DMS 273 treated with DMSO at 0.1 percent for 48 hours (cell line): ENCODE results near the gene PRPS2.

Experiments
- DNase-seq: peaks from one replicate; lab custom pipeline; 2025; lab: John Stamatoyannopoulos, UW

Gene PRPS2

GRCh38 chrX:12817528-12817927 lies 26.3 kb downstream of the PRPS2 start:
- DNase-seq: no peak

- DNase-seq: no peak
These were observed 28.0 kb downstream of the PRPS2 start for GRCh38 chrX:12819222-12819621.

GRCh38 chrX:12820737-12821136 lies 29.5 kb downstream of the PRPS2 start:
- no peak for DNase-seq

GRCh38 chrX:12824944-12825343 lies 33.7 kb downstream of the PRPS2 start:
- DNase-seq: no peak

GRCh38 chrX:12825801-12826200 lies 34.6 kb downstream of the PRPS2 start:
- DNase-seq: no peak

- no peak for DNase-seq
These were observed 52.0 kb downstream of the PRPS2 start for GRCh38 chrX:12843061-12843667.

GRCh38 chrX:12843668-12844279 lies 52.6 kb downstream of the PRPS2 start:
- no peak for DNase-seq

- no peak for DNase-seq
These were observed 53.1 kb downstream of the PRPS2 start for GRCh38 chrX:12844319-12844718.

GRCh38 chrX:12865359-12865758 lies 74.1 kb downstream of the PRPS2 start:
- no peak for DNase-seq

- DNase-seq: no peak
These were observed 75.5 kb downstream of the PRPS2 start, which contains the start of gene TLR7 for GRCh38 chrX:12866451-12867377. TSS of gene TLR7 (plus strand) at chrX:12867072. CDS start at chrX:12867579, 507 bp downstream.

GRCh38 chrX:12867685-12868084 lies 76.5 kb downstream of the PRPS2 start:
- no peak for DNase-seq

- DNase-seq: no peak
These were observed 77.5 kb downstream of the PRPS2 start for GRCh38 chrX:12868747-12869146.

GRCh38 chrX:12871257-12871656 lies 80.0 kb downstream of the PRPS2 start:
- no peak for DNase-seq

- DNase-seq: no peak
These were observed 81.5 kb downstream of the PRPS2 start for GRCh38 chrX:12872741-12873140.
